GM18870 (cell line): ENCODE data around the gene SERINC2.
"Not testable (repeated sequence)": the region's sequence is repeated elsewhere in the genome, so short reads cannot be mapped to it uniquely, and the experiment has no call there.

Experiments
- ATAC-seq: cut with Tn5 transposase; IDR thresholded peaks from one replicate; pipeline ENCODE4 v1.9.1; 2021; ENCODE audit warnings: moderate library complexity; ENCODE audit not compliant: unreplicated experiment

The SERINC2 gene

GRCh38 chr1:31382379-31382989 lies 30.5 kb upstream of the SERINC2 start:
- ATAC-seq = no peak

- ATAC-seq = no peak
Measured at GRCh38 chr1:31383967-31384366, 29.0 kb upstream of the SERINC2 start.

- not testable (repeated sequence) for ATAC-seq
Measured at GRCh38 chr1:31386576-31387243, 26.3 kb upstream of the SERINC2 start.

GRCh38 chr1:31387612-31388011 lies 25.4 kb upstream of the SERINC2 start:
- ATAC-seq = no peak

GRCh38 chr1:31389616-31390015 lies 23.4 kb upstream of the SERINC2 start:
- ATAC-seq = no peak

GRCh38 chr1:31390071-31390470 lies 22.9 kb upstream of the SERINC2 start:
- no peak for ATAC-seq

- ATAC-seq = no peak
Measured at GRCh38 chr1:31393463-31393862, 19.6 kb upstream of the SERINC2 start.

- no peak for ATAC-seq
Measured at GRCh38 chr1:31394584-31395193, 18.3 kb upstream of the SERINC2 start.

GRCh38 chr1:31396633-31397351 lies 16.2 kb upstream of the SERINC2 start:
- ATAC-seq = no peak

- no peak for ATAC-seq
Measured at GRCh38 chr1:31397360-31398095, 15.5 kb upstream of the SERINC2 start.

- ATAC-seq = no peak
Measured at GRCh38 chr1:31398246-31398645, 14.8 kb upstream of the SERINC2 start.

- no peak for ATAC-seq
Measured at GRCh38 chr1:31399976-31400375, 13.0 kb upstream of the SERINC2 start.

- no peak for ATAC-seq
Measured at GRCh38 chr1:31400393-31400792, 12.6 kb upstream of the SERINC2 start.

- no peak for ATAC-seq
Measured at GRCh38 chr1:31401241-31401640, 11.8 kb upstream of the SERINC2 start.

GRCh38 chr1:31405578-31406245 lies 7.3 kb upstream of the SERINC2 start:
- ATAC-seq = no peak

- no peak for ATAC-seq
Measured at GRCh38 chr1:31407029-31407626, 5.9 kb upstream of the SERINC2 start.

GRCh38 chr1:31408788-31409318 lies 4.2 kb upstream of the SERINC2 start:
- ATAC-seq = no peak

GRCh38 chr1:31409946-31410858 lies 2.8 kb upstream of the SERINC2 start:
- ATAC-seq = no peak

- no peak for ATAC-seq
Measured at GRCh38 chr1:31410871-31411270, 2.1 kb upstream of the SERINC2 start.
